IMR-90 (cell line): ENCODE results near the gene KLK12. TPM values are rescaled to one million over a fixed set of nuclear protein-coding genes. Genes with fewer than 3 reads are reported as not detected.

Source experiments
- ATAC-seq: fragments of 200-7000 bp; cut with Tn5 transposase; 2 replicates; pipeline ENCODE4 v1.9.1; 2020; ENCODE audit warnings: low read depth, mild to moderate bottlenecking, moderate library complexity
- BruUV-seq: library from RNA; stranded (reverse); fragments of 400-500 nt; replicated peaks from 2 replicates; lab custom pipeline; 2021; lab: Mats Ljungman, UMichigan
- CTCF ChIA-PET: fragments of 300-600 bp; formaldehyde crosslinking; extraction: SDS; loops from one replicate; lab custom pipeline; 2021; ENCODE audit warnings: antibody characterized with exemption; lab: Yijun Ruan, JAX
- POLR2A ChIA-PET: fragments of 300-600 bp; sonication (Branson Sonifier 250); formaldehyde crosslinking; loops from one replicate; lab custom pipeline; 2022; ENCODE audit warnings: antibody characterized with exemption; ENCODE audit not compliant: unreplicated experiment; lab: Charles Lee
- DNase-seq: peaks from one replicate; pipeline ENCODE4 v3.0.0; 2013
- H2AFZ ChIP-seq: replicated peaks from 2 replicates; pipeline ENCODE3; 2013; ENCODE audit warnings: low read length, mild to moderate bottlenecking; ENCODE audit not compliant: poor library complexity
- H2AK5ac ChIP-seq: 2 replicates; pipeline ENCODE4 v1.6.1; 2013; ENCODE audit warnings: low read depth, low read length, inconsistent platforms
- H2AK9ac ChIP-seq: replicated peaks from 2 replicates; pipeline ENCODE3; 2013; ENCODE audit warnings: mild to moderate bottlenecking, low read depth, low read length, moderate library complexity; ENCODE audit not compliant: poor library complexity
- H2BK120ac ChIP-seq: 2 replicates; pipeline ENCODE4 v1.6.1; 2013; ENCODE audit warnings: low read depth, low read length, inconsistent platforms
- H2BK15ac ChIP-seq: 3 replicates; pipeline ENCODE4 v1.6.1; 2013; ENCODE audit warnings: low read depth, low read length, inconsistent platforms
- H2BK20ac ChIP-seq: 2 replicates; pipeline ENCODE4 v1.6.1; 2013; ENCODE audit warnings: low read depth, mild to moderate bottlenecking, inconsistent platforms, low read length, moderate library complexity
- H2BK5ac ChIP-seq: 2 replicates; pipeline ENCODE4 v1.6.1; 2013; ENCODE audit warnings: mild to moderate bottlenecking, low read depth, low read length, inconsistent platforms; ENCODE audit not compliant: poor library complexity, severe bottlenecking
- H3K14ac ChIP-seq: replicated peaks from 2 replicates; pipeline ENCODE4 v1.6.1; 2013; ENCODE audit warnings: low read depth, low read length, inconsistent platforms
- H3K18ac ChIP-seq: 2 replicates; pipeline ENCODE4 v1.6.1; 2013; ENCODE audit warnings: low read depth, low read length, control low read depth
- H3K23ac ChIP-seq: 2 replicates; pipeline ENCODE4 v1.6.1; 2013; ENCODE audit warnings: low read depth, low read length, inconsistent platforms
- H3K27ac ChIP-seq: 2 replicates; pipeline ENCODE4 v1.5.1; 2013; ENCODE audit warnings: mild to moderate bottlenecking, control low read depth, low read length; ENCODE audit not compliant: insufficient read depth
- H3K27me3 ChIP-seq: 2 replicates; pipeline ENCODE4 v1.6.1; 2013; ENCODE audit warnings: low read length; ENCODE audit not compliant: control insufficient read depth, insufficient read depth
- H3K36me3 ChIP-seq: 2 replicates; pipeline ENCODE4 v1.6.1; 2013; ENCODE audit warnings: low read length, mixed read lengths; ENCODE audit not compliant: control insufficient read depth, insufficient read depth
- H3K4ac ChIP-seq: 2 replicates; pipeline ENCODE4 v1.6.1; 2013; ENCODE audit warnings: low read depth, low read length, inconsistent platforms
- H3K4me1 ChIP-seq: 2 replicates; pipeline ENCODE4 v1.6.1; 2013; ENCODE audit warnings: low read length, mixed read lengths; ENCODE audit not compliant: control insufficient read depth, insufficient read depth
- H3K4me2 ChIP-seq: 2 replicates; pipeline ENCODE4 v1.6.1; 2013; ENCODE audit warnings: low read depth, mild to moderate bottlenecking, control low read depth, low read length, moderate library complexity
- H3K4me3 ChIP-seq: 2 replicates; pipeline ENCODE4 v1.5.1; 2013; ENCODE audit warnings: low read depth, mild to moderate bottlenecking, control low read depth, low read length, moderate library complexity; ENCODE audit not compliant: insufficient read depth
- H3K56ac ChIP-seq: 2 replicates; pipeline ENCODE4 v1.6.1; 2013; ENCODE audit warnings: low read length, inconsistent platforms; ENCODE audit not compliant: insufficient read depth; ENCODE audit errors: extremely low read depth
- H3K79me1 ChIP-seq, 2 experiments: 2 replicates each; pipeline ENCODE4 v1.6.1; 2013; ENCODE audit warnings: low read length in 2 of 2, inconsistent platforms in 1 of 2, low read depth in 1 of 2
- H3K9ac ChIP-seq: 2 replicates; pipeline ENCODE4 v1.6.1; 2013; ENCODE audit warnings: low read depth, low read length, control low read depth
- H3K9me1 ChIP-seq: 2 replicates; pipeline ENCODE4 v1.6.1; 2013; ENCODE audit warnings: low read length, inconsistent platforms; ENCODE audit not compliant: insufficient read depth
- H3K9me3 ChIP-seq: 2 replicates; pipeline ENCODE4 v1.6.1; 2013; ENCODE audit warnings: low read length; ENCODE audit not compliant: control insufficient read depth, insufficient read depth
- H4K20me1 ChIP-seq: 2 replicates; pipeline ENCODE4 v1.6.1; 2013; ENCODE audit warnings: low read length, inconsistent platforms; ENCODE audit not compliant: insufficient read depth
- H4K5ac ChIP-seq: 2 replicates; pipeline ENCODE4 v1.6.1; 2013; ENCODE audit warnings: mild to moderate bottlenecking, low read depth, low read length, control low read depth
- H4K8ac ChIP-seq, 2 experiments: 2 replicates each; pipeline ENCODE4 v1.6.1; 2013; ENCODE audit warnings: low read depth in 2 of 2, low read length in 2 of 2, control low read depth in 1 of 2, inconsistent platforms in 1 of 2
- H4K91ac ChIP-seq: 2 replicates; pipeline ENCODE4 v1.6.1; 2013; ENCODE audit warnings: low read depth, low read length, inconsistent platforms; ENCODE audit not compliant: insufficient read depth
- RFX5 ChIP-seq: IDR thresholded peaks from 2 replicates; pipeline ENCODE4 v1.8.0; 2012; ENCODE audit warnings: low read depth, mild to moderate bottlenecking, low read length, moderate library complexity
- WGBS, 2 experiments: methylation state at CpG; one replicate each; pipeline versions ENCODE4 v1.1.5 to v1.1.7; 2013; ENCODE audit warnings: missing lambda C conversion rate in 2 of 2; ENCODE audit not compliant: insufficient read length in 1 of 2; ENCODE audit errors: extremely low coverage in 2 of 2; 5-methylcytosine and 5-hydroxymethylcytosine counted together
- dilution Hi-C: fragments of 300-500 bp; cut with HindIII; formaldehyde crosslinking; loops from one replicate; pipeline ENCODE4 v1.14.3; 2018; ENCODE audit warnings: low sequenced_read_pairs; ENCODE audit not compliant: unreplicated experiment
- in situ Hi-C: fragments of 300-500 bp; cut with MboI; formaldehyde crosslinking; loops from 3 replicates; pipeline ENCODE4 v1.14.3; 2019; ENCODE audit warnings: low sequenced_read_pairs, inconsistent platforms, mixed read lengths
- intact Hi-C: fragments of 100-400 bp; cut with micrococcal nuclease; formaldehyde crosslinking; loops from 2 replicates; pipeline ENCODE4 v1.10.0; 2022
- polyA plus RNA-seq, 3 experiments: library from polyadenylated mRNA; depleted of rRNA; stranded (reverse); fragments of >200 nt; gene quantifications; 2 replicates each; pipeline ENCODE4 v1.2.3, GENCODE V29; 2012; ENCODE audit warnings: low replicate concordance in 1 of 3
- total RNA-seq: library from RNA; depleted of rRNA; stranded (reverse); fragments of >200 nt; gene quantifications from 2 replicates; pipeline ENCODE4 v1.2.3, GENCODE V29; 2012
- TF ChIP-seq, protein P1 (sequence below): fragments of 150-350 bp; IDR thresholded peaks from 2 replicates; pipeline ENCODE4 v1.6.1; 2017; ENCODE audit warnings: mild to moderate bottlenecking, antibody characterized with exemption, low read length, low read depth

Gene KLK12
- total and polyA plus RNA-seq, 2 of the 4 experiments (the other 2 are of a cell fraction), result not detected

DNA sequence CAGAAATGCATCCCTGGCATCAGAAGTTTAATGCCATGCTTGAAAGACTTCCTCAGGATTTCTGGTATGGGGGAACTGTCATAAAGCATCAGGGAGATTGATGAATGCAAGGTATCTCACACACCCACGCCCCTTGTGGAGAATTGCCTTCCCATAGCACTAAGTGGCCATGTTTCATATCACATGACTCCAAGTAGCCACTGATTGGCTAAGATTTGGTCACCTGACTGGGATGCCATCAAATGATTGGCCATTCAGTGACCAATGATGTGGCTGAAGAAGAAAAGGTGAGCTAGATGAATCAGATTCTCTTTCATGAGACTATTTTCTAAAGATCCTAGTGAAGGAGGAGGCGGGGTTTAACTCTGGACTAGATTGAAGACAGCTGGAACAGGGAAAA, 40.7 kb downstream of the KLK12 start:
- no peak overlapping the region for H3K4me3 ChIP-seq
- no peak overlapping the region for H4K91ac ChIP-seq
- H2BK5ac ChIP-seq, result no peak overlapping the region
- H2BK120ac ChIP-seq, result no peak overlapping the region
- no peak overlapping the region for H3K14ac ChIP-seq
- no peak overlapping the region for H3K9ac ChIP-seq
- H4K5ac ChIP-seq, result no peak overlapping the region
- H2AK5ac ChIP-seq, result no peak overlapping the region
- H3K36me3 ChIP-seq, result no peaks in the 10 kb centered on the region
- H3K4me2 ChIP-seq, result no peak overlapping the region
- no peak overlapping the region for H3K56ac ChIP-seq
- no peak overlapping the region for H2BK20ac ChIP-seq
- intact Hi-C loops, result no loop called here
- ChIA-PET POLR2A (no interaction called here), CTCF (no interaction called here)
- WGBS, 2 experiments, result no CpG with 5 or more reads among the region's 2 CpGs
- no peak overlapping the region for H3K4ac ChIP-seq
- ATAC-seq, result no peak
- H3K27ac ChIP-seq, result no peak overlapping the region
- H3K9me1 ChIP-seq, result no peaks in the 10 kb centered on the region
- in situ Hi-C loops, result no loop called here
- H4K20me1 ChIP-seq, result no peaks in the 10 kb centered on the region
- H2AK9ac ChIP-seq, result no peak overlapping the region
- no peak overlapping the region for H2AFZ ChIP-seq
- TF ChIP-seq RFX5, result no peak
- TF ChIP-seq, protein P1, sequence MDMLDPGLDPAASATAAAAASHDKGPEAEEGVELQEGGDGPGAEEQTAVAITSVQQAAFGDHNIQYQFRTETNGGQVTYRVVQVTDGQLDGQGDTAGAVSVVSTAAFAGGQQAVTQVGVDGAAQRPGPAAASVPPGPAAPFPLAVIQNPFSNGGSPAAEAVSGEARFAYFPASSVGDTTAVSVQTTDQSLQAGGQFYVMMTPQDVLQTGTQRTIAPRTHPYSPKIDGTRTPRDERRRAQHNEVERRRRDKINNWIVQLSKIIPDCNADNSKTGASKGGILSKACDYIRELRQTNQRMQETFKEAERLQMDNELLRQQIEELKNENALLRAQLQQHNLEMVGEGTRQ, result peak; percentile 43
- no peak overlapping the region for H3K18ac ChIP-seq
- no peaks in the 10 kb centered on the region for H3K4me1 ChIP-seq
- no peak overlapping the region for H3K23ac ChIP-seq
- no peaks in the 10 kb centered on the region for H3K79me1 ChIP-seq
- H3K27me3 ChIP-seq, result no peaks in the 10 kb centered on the region
- peaks cover 7% of the 10 kb centered on the region for H3K9me3 ChIP-seq
- BruUV-seq, result no TSS peak
- dilution Hi-C loops, result no loop called here
- no peak for DNase-seq
- H2BK15ac ChIP-seq, result no peak overlapping the region
- no peak overlapping the region for H4K8ac ChIP-seq
